ENCODE measurements around the gene CFDP1.

Gene CFDP1

DNA sequence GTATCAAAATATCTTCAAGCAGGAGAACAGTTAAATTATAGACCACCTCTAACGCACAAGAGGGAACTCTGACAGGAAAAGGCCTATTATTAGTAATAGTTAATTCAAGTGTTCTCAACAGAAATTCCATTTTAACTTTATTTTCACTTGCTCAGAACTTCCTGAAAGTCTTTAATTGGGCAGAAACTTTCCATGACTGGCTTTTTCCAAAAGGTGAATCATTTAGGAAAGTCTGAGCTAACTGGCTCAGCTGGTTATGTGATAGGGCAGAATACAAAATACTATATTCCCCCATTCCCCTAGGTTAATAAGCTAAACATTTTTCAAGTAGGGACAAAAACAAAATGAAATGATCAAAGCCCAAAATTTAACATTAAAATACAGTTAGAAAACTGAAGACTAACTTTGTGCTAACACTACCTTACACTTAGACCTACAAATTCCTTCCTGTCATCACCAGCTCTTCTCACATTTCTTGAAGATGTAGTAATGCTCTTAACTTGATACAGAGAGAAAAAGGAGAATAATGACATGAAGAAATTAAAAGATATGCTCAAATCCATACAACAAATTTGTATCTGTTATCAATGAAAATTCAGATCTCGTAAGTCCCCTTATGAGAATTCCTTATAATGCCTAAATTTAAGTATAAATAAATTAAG lies 31.0 kb downstream of the CFDP1 start:
- no peak overlapping the region for H3K4me3 ChIP-seq (ENCODE audit: low read depth, low read length)
- ChIA-PET CTCF (interaction anchor here (0.7 to 20.8 kb wide), 22 partner anchors 8 to 229 kb away, joined by 3 to 342 read pairs (median 4); partner anchors contain the start of gene TMEM170A), POLR2A (no interaction called here)
- DNase-seq (ENCODE audit: low read depth, low spot score): no peak
- no peak for TF ChIP-seq CTCF (IDR thresholded peaks at IDR 0.05; ENCODE audit: insufficient read depth, low read length, missing control alignments)

DNA sequence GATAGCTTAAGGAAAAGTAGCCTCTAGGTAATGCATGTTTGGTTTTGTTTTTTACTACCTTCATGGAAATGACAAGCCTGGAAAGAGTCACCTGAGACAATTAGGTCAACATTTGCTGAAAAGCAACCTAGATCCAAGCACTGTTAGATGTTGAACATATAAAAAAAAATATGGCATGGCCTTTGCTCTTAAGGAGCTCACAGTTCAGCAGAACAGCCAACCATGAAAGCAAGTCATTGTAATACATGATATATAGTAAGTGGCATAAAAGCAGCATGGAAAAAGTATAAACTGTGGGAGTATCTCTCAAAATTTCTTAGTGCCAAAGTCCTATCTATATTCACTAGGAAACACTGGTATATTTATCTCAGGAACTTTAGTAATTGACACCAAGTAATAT lies 31.6 kb downstream of the CFDP1 start:
- POLR2A ChIA-PET: no interaction called here
- CTCF ChIA-PET: interaction anchor here (0.7 to 20.8 kb wide), 19 partner anchors 9 to 229 kb away, joined by 3 to 342 read pairs (median 5); partner anchors contain the start of gene TMEM170A
- DNase-seq (ENCODE audit: low read depth, low spot score): no peak
- TF ChIP-seq CTCF (IDR thresholded peaks at IDR 0.05; ENCODE audit: insufficient read depth, low read length, missing control alignments): no peak
- no peak overlapping the region for H3K4me3 ChIP-seq (ENCODE audit: low read depth, low read length)

GRCh38 chr16:75398333-75398732 lies 35.0 kb downstream of the CFDP1 start:
- no peak for TF ChIP-seq CTCF (IDR thresholded peaks at IDR 0.05; ENCODE audit: insufficient read depth, low read length, missing control alignments)
- DNase-seq (ENCODE audit: low read depth, low spot score): no peak
- no peak overlapping the region for H3K4me3 ChIP-seq (ENCODE audit: low read depth, low read length)
- ChIA-PET POLR2A (no interaction called here), CTCF (interaction anchor here (0.6 to 20.8 kb wide), 7 partner anchors 7 to 287 kb away, joined by 3 to 342 read pairs (median 5); no protein-coding TSS in a partner anchor)

DNA sequence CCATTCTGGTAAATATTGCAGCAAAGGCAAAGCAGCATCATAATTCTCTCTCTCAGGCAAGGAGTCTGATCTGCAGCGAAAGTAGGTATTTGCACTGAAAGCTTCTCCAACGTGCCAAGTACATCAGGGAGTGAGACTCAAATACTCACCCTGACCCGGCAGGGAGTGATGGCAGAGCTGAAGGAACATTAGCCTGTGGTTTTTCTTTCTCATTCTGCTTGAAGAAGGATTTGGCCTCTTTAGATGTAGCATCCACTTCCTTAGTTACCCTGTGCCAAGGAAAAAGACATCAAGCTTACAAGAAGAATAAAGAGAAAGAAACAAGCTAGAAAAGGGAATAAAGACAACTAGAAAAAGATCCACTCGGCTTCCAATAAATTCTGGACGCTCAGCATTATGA lies 38.4 kb downstream of the CFDP1 start:
- no peak overlapping the region for H3K4me3 ChIP-seq (ENCODE audit: low read depth, low read length)
- ChIA-PET POLR2A (no interaction called here), CTCF (interaction anchor here (0.7 to 20.8 kb wide), 9 partner anchors 7 to 195 kb away, joined by 3 to 342 read pairs (median 4); no protein-coding TSS in a partner anchor)
- no peak for DNase-seq (ENCODE audit: low read depth, low spot score)
- no peak for TF ChIP-seq CTCF (IDR thresholded peaks at IDR 0.05; ENCODE audit: insufficient read depth, low read length, missing control alignments)

DNA sequence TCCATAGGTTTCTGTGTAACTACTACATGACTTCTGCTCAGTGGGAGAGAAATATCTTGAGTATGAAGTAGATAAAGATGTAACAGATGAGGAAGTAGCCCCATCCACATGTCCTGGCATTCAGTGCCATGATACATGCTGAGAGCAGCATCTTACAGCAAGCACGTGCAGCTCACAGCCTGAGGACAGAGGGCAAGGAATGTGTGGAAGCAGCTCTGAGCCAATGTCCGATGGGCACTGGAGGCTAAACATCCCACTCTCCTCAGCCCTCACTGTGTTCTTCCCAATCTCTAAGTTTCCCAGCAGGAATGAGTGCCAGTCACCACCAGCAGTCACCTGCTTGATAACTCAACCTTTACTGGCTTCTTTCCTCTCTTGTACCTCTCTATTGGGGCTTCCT lies 40.4 kb downstream of the CFDP1 start:
- CTCF ChIA-PET: interaction anchor here (1.9 to 20.8 kb wide), 5 partner anchors 9 to 193 kb away, joined by 7 to 342 read pairs (median 19); no protein-coding TSS in a partner anchor
- no peak overlapping the region for H3K4me3 ChIP-seq (ENCODE audit: low read depth, low read length)
- POLR2A ChIA-PET: interaction anchor here (0.6 kb wide), 1 partner anchor 41 kb away, joined by 3 read pairs; no protein-coding TSS in a partner anchor
- DNase-seq (ENCODE audit: low read depth, low spot score): no peak
- no peak for TF ChIP-seq CTCF (IDR thresholded peaks at IDR 0.05; ENCODE audit: insufficient read depth, low read length, missing control alignments)

DNA sequence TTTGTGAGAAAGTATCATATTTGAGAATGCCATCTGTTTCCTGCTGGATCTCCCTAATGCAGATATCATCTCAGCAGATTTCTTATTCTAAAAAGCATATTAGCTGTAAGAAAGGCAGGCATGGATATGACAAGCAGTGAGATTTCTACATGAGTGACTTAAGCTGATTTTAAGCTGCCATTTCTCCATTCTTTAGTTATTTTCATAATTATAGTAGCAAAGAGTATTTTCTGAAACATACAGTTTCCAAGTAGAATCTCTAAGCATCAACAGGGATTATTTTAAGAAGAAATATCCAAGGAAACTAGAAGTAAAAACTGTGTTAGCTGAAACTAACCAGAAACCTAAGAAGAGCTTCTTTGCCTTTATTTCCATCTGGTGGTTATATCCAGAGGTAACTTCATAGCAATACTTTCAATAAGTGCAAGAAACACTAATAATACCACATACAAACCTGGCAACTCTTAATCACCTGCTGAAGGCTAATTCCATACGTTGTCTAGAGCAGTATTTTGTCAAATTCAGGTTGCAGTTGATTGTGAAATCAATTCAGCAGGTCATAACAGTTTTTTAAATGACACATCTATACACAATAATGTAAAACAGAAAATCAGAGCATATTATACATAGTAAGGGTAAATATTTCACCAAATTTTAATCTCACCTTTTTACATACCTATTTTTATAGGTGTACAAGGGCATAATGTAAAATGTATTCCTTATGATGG lies 42.2 kb downstream of the CFDP1 start:
- no peak for DNase-seq (ENCODE audit: low read depth, low spot score)
- POLR2A ChIA-PET: no interaction called here
- no peak overlapping the region for H3K4me3 ChIP-seq (ENCODE audit: low read depth, low read length)
- CTCF ChIA-PET: interaction anchor here (0.6 to 20.8 kb wide), 9 partner anchors 8 to 191 kb away, joined by 3 to 342 read pairs (median 8); no protein-coding TSS in a partner anchor
- TF ChIP-seq CTCF (IDR thresholded peaks at IDR 0.05; ENCODE audit: insufficient read depth, low read length, missing control alignments): no peak

All from AG04449 (cell line).